Sigmoid colon (tissue), 7 donors: ENCODE measurements around the gene REM2. TPM values are rescaled to one million over a fixed set of nuclear protein-coding genes. Genes with fewer than 3 reads are reported as not detected.

Experiments used
- DNase-seq: peaks from one replicate; pipeline ENCODE4 v3.0.0-alpha.2; 2019
- H3K27ac ChIP-seq, 4 donors: fragments of 200-600 bp; sonication (generic); one replicate each; pipeline ENCODE4 v1.5.1; 2016 to 2019; ENCODE audit warnings: mild to moderate bottlenecking in 1 of 4
- H3K27me3 ChIP-seq, 3 donors: fragments of 200-600 bp; sonication (generic); one replicate each; pipeline ENCODE4 v1.5.1; 2019; ENCODE audit warnings: mild to moderate bottlenecking in 1 of 3
- H3K36me3 ChIP-seq, 4 donors: fragments of 200-600 bp; sonication (generic); one replicate each; pipeline ENCODE4 v1.5.1; 2016 to 2019
- H3K4me1 ChIP-seq, 4 donors: fragments of 200-600 bp; sonication (generic); one replicate each; pipeline ENCODE4 v1.5.1; 2017 to 2019
- H3K4me3 ChIP-seq, 4 donors: fragments of 200-600 bp; sonication (generic); one replicate each; pipeline ENCODE4 v1.5.1; 2017 to 2019; ENCODE audit warnings: mild to moderate bottlenecking in 2 of 4, moderate library complexity in 1 of 4
- H3K9me3 ChIP-seq, 4 donors: fragments of 200-600 bp in 3 of 4; sonication (generic) in 3 of 4; one replicate each; pipeline versions ENCODE4 v1.5.1 to v1.6.1; 2013 to 2019
- CTCF ChIP-seq, 4 experiments: fragments of 450-650 bp in 3 of 4; fragments of 200-600 bp in 1 of 4; IDR thresholded peaks; one replicate each; pipeline ENCODE4 v1.5.1; 2016 to 2019; ENCODE audit warnings: antibody characterized with exemption in 4 of 4, mild to moderate bottlenecking in 3 of 4, moderate library complexity in 2 of 4
- EP300 ChIP-seq, 4 donors: sonication (generic); formaldehyde crosslinking; IDR thresholded peaks; one replicate each; pipeline ENCODE4 v1.6.1; 2017; ENCODE audit warnings: antibody characterized with exemption in 4 of 4
- POLR2A ChIP-seq, 2 donors: fragments of 450-650 bp; IDR thresholded peaks; one replicate each; pipeline ENCODE4 v1.6.1; 2016; ENCODE audit warnings: antibody characterized with exemption in 2 of 2, mild to moderate bottlenecking in 2 of 2, moderate library complexity in 2 of 2
- POLR2AphosphoS5 ChIP-seq, 4 donors: sonication (generic); formaldehyde crosslinking; IDR thresholded peaks; one replicate each; pipeline ENCODE4 v1.6.1; 2017; ENCODE audit warnings: antibody characterized with exemption in 4 of 4
- WGBS, 2 donors: extraction: QIAGEN DNeasy Blood & Tissue Kit; methylation state at CpG; one replicate each; pipeline ENCODE4 v1.1.7; 2013; 5-methylcytosine and 5-hydroxymethylcytosine counted together
- intact Hi-C: fragments of 100-400 bp; cut with DNase I; formaldehyde crosslinking; loops from one replicate; pipeline ENCODE4 v1.15.1; 2023
- polyA plus RNA-seq, 3 donors: library from polyadenylated mRNA; stranded (reverse); fragments of 200-250 nt; gene quantifications; one replicate each; pipeline ENCODE4 v1.2.3, GENCODE V29; 2013
- total RNA-seq, 4 donors: library from RNA; depleted of rRNA; stranded (reverse); fragments of >200 nt; gene quantifications; one replicate each; pipeline ENCODE4 v1.1.0, GENCODE V29; 2016
- donor health status: healthy with polysubstance abuse.
- donor health status: Bipolar disorder and iron deficiency.
- donor health status: healthy.

Gene REM2
- total and polyA plus RNA-seq, 7 donors, result 0.60 to 1.4 (median 0.81) TPM; not detected in 2

- Histone ChIP-seq H3K4me1 (peaks cover 0 to 23% (median 13%) of the 10 kb centered on the region in 4 donors), H3K9me3 (no peaks in the 10 kb centered on the region), H3K27ac (no peak overlapping the region), H3K4me3 (no peak overlapping the region), H3K27me3 (no peaks in the 10 kb centered on the region), H3K36me3 (no peaks in the 10 kb centered on the region)
- WGBS, 2 donors, result 89 to 95% methylated on average over 1 of the region's 1 CpG
- no peak for DNase-seq
- no peak for TF ChIP-seq POLR2AphosphoS5 (IDR thresholded peaks at IDR 0.05)
- no peak for TF ChIP-seq EP300 (IDR thresholded peaks at IDR 0.05)
- TF ChIP-seq CTCF (IDR thresholded peaks at IDR 0.05), result no peak
- no peak for TF ChIP-seq POLR2A (IDR thresholded peaks at IDR 0.05)
- intact Hi-C loops, result no loop called here
These were observed 7.4 kb downstream of the REM2 start for GRCh38 chr14:22890416-22890815.

GRCh38 chr14:22892488-22892887, 9.5 kb downstream of the REM2 start:
- WGBS, 2 donors, result 86 to 91% methylated on average over 7 of the region's 7 CpGs
- H3K36me3 ChIP-seq, result no peaks in the 10 kb centered on the region
- no peaks in the 10 kb centered on the region for H3K9me3 ChIP-seq
- no peaks in the 10 kb centered on the region for H3K27me3 ChIP-seq
- no peak overlapping the region for H3K27ac ChIP-seq
- peaks cover 0 to 15% (median 5%) of the 10 kb centered on the region in 4 donors for H3K4me1 ChIP-seq
- intact Hi-C loops, result no loop called here
- DNase-seq, result no peak
- TF ChIP-seq EP300 (IDR thresholded peaks at IDR 0.05), result no peak
- no peak for TF ChIP-seq CTCF (IDR thresholded peaks at IDR 0.05)
- no peak for TF ChIP-seq POLR2A (IDR thresholded peaks at IDR 0.05)
- no peak for TF ChIP-seq POLR2AphosphoS5 (IDR thresholded peaks at IDR 0.05)
- H3K4me3 ChIP-seq, result no peak overlapping the region

DNA sequence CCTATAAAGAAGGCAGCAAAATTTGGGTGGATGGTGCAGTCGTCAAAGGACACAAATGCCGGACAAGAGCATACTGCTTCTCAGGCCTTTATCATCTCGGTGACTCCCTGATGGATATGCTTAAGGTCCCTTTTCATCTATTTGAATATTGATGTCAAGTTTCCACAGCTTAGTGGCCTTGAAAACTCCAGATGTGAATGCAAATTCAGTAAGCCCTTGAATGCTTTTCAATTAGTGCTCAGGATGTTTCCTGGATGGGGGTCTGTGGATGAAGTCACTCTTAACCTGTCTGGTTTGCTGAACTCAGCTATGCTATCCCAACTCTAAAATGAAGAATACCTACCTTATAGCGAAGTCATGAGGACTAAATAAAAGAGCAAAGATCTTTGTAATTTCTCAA, 10.7 kb downstream of the REM2 start:
- Histone ChIP-seq H3K27me3 (no peaks in the 10 kb centered on the region), H3K27ac (no peak overlapping the region), H3K9me3 (no peaks in the 10 kb centered on the region), H3K4me3 (no peak overlapping the region), H3K4me1 (peaks cover 0 to 21% (median 11%) of the 10 kb centered on the region in 4 donors), H3K36me3 (no peaks in the 10 kb centered on the region)
- intact Hi-C loops, result no loop called here
- no peak for DNase-seq
- WGBS, 2 donors, result 96 to 98% methylated on average over 4 of the region's 4 CpGs
- no peak for TF ChIP-seq POLR2A (IDR thresholded peaks at IDR 0.05)
- no peak for TF ChIP-seq CTCF (IDR thresholded peaks at IDR 0.05)
- no peak for TF ChIP-seq EP300 (IDR thresholded peaks at IDR 0.05)
- no peak for TF ChIP-seq POLR2AphosphoS5 (IDR thresholded peaks at IDR 0.05)

DNA sequence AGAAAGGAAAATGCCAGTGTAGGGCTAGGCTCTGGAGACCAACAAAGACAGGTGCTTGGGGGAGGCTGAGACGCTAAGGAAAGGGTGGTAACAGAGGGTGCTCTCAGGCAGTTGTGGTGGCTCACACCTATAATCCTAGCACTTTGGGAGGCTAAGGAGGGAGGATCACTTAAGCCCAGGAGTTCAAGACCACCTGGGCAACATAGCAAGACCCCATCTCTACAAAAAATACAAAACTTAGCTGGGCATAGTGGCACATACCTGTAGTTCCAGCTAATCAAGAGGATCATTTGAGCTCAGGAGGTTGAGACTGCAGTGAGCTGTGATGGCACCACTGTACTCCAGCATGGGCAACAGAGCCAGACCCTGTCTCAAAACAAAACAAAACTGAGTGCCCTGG, 12.4 kb downstream of the REM2 start:
- DNase-seq, result no peak
- 88 to 100% methylated on average over 1 of the region's 1 CpG for WGBS, 2 donors
- Histone ChIP-seq H3K36me3 (peaks cover 0 to 1% (median 0%) of the 10 kb centered on the region in 4 donors), H3K4me1 (peaks cover 0 to 36% (median 22%) of the 10 kb centered on the region in 4 donors), H3K27ac (no peak overlapping the region), H3K27me3 (no peaks in the 10 kb centered on the region), H3K9me3 (no peaks in the 10 kb centered on the region), H3K4me3 (no peak overlapping the region)
- no peak for TF ChIP-seq EP300 (IDR thresholded peaks at IDR 0.05)
- no peak for TF ChIP-seq POLR2A (IDR thresholded peaks at IDR 0.05)
- no peak for TF ChIP-seq POLR2AphosphoS5 (IDR thresholded peaks at IDR 0.05)
- TF ChIP-seq CTCF (IDR thresholded peaks at IDR 0.05), result no peak
- intact Hi-C loops, result no loop called here

DNA sequence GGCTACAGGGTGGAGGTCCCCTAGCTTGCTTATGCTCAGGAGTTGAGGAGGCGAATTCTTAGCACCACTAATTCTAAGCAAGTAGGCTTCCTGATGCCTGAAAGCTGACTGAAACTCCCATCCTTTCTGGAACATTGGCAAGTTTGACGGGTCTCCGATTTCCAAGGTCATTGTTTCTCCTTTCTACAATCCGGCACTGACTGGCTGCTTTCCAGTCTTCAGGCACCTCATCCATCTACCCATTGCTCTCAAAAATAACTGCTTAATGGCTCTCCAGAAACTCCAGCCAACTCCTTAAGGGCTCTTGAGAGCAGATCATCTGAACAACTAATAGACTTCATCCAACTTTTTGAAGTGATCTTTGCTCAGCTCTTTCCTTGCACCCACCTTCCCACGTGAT, 13.3 kb downstream of the REM2 start:
- intact Hi-C loops, result no loop called here
- WGBS, 2 donors, result 79 to 80% methylated on average over 5 of the region's 5 CpGs
- no peak overlapping the region for H3K4me3 ChIP-seq
- no peaks in the 10 kb centered on the region for H3K9me3 ChIP-seq
- TF ChIP-seq CTCF (IDR thresholded peaks at IDR 0.05), result no peak
- TF ChIP-seq POLR2AphosphoS5 (IDR thresholded peaks at IDR 0.05), result no peak
- no peak for TF ChIP-seq EP300 (IDR thresholded peaks at IDR 0.05)
- TF ChIP-seq POLR2A (IDR thresholded peaks at IDR 0.05), result no peak
- H3K27me3 ChIP-seq, result no peaks in the 10 kb centered on the region
- DNase-seq, result no peak
- H3K36me3 ChIP-seq, result peaks cover 6 to 11% (median 8%) of the 10 kb centered on the region in 4 donors
- H3K27ac ChIP-seq, result no peak overlapping the region
- peaks cover 0 to 36% (median 22%) of the 10 kb centered on the region in 4 donors for H3K4me1 ChIP-seq
